Esophagus muscularis mucosa (tissue), 3 donors: ENCODE data around the gene ZNF638.

ENCODE experiments used
- CTCF ChIP-seq, 3 experiments: fragments of 200-600 bp in 2 of 3; fragments of 450-650 bp in 1 of 3; sonication (generic) in 2 of 3; IDR thresholded peaks; one replicate each; pipeline ENCODE4 v1.5.1; 2017 to 2019; ENCODE audit warnings: antibody characterized with exemption in 3 of 3, mild to moderate bottlenecking in 2 of 3, moderate library complexity in 1 of 3
- POLR2A ChIP-seq: fragments of 450-650 bp; IDR thresholded peaks from one replicate; pipeline ENCODE4 v1.6.1; 2017; ENCODE audit warnings: antibody characterized with exemption, moderate library complexity, mild to moderate bottlenecking, low read depth

- TF ChIP-seq POLR2A (no peak), CTCF (IDR thresholded peaks at IDR 0.05) (no peak)
Observed at GRCh38 chr2:71313016-71313766, 18.4 kb upstream of the ZNF638 start.
